Keratinocyte (primary cell): ENCODE measurements around the gene DHFR.

ENCODE experiments used
- CTCF ChIP-seq, 3 experiments: IDR thresholded peaks in 1 of 3; conservative IDR thresholded peaks in 1 of 3; optimal IDR thresholded peaks in 1 of 3; 2 replicates in 2 of 3; 3 replicates in 1 of 3; pipeline versions ENCODE3 to v1.5.1; 2011; ENCODE audit warnings: low read length in 3 of 3, mild to moderate bottlenecking in 3 of 3, moderate library complexity in 2 of 3, control low read depth in 1 of 3, inconsistent platforms in 1 of 3; ENCODE audit not compliant: insufficient read depth in 2 of 3; ENCODE audit errors: extremely low read depth in 1 of 3
- EZH2 ChIP-seq: IDR thresholded peaks from one replicate; pipeline ENCODE4 v1.6.1; 2012; ENCODE audit warnings: inconsistent platforms, mild to moderate bottlenecking, low read length, moderate library complexity

- no peak for TF ChIP-seq CTCF (optimal IDR thresholded peaks at IDR 0.05 in 1 of 3, IDR thresholded peaks at IDR 0.05 in 1 of 3, conservative IDR thresholded peaks at IDR 0.05 in 1 of 3; ENCODE audit: extremely low read depth in 1 of 3, insufficient read depth in 2 of 3, low read length in 3 of 3)
- no peak for TF ChIP-seq EZH2
These were observed 32.0 kb downstream of the DHFR start for GRCh38 chr5:80622756-80623155.
